Lower leg skin (tissue), 3 donors: ENCODE results near the gene SUPT20H.

ENCODE experiments used
- CTCF ChIP-seq, 3 donors: fragments of 450-650 bp; IDR thresholded peaks; one replicate each; pipeline ENCODE4 v1.5.1; 2016; ENCODE audit warnings: antibody characterized with exemption in 3 of 3, mild to moderate bottlenecking in 3 of 3, moderate library complexity in 2 of 3
- POLR2A ChIP-seq, 2 donors: fragments of 450-650 bp; IDR thresholded peaks; one replicate each; pipeline ENCODE4 v1.6.1; 2016 to 2017; ENCODE audit warnings: antibody characterized with exemption in 2 of 2, mild to moderate bottlenecking in 1 of 2, moderate library complexity in 1 of 2

- TF ChIP-seq CTCF (IDR thresholded peaks at IDR 0.05) = no peak
- TF ChIP-seq POLR2A (IDR thresholded peaks at IDR 0.05) = no peak
Measured at GRCh38 chr13:37068962-37069361, 9.5 kb upstream of the SUPT20H start.
